ENCODE data around the gene MUC20.
"Not testable (repeated sequence)": the region's sequence is repeated elsewhere in the genome, so short reads cannot be mapped to it uniquely, and the experiment has no call there.

MUC20 gene

DNA sequence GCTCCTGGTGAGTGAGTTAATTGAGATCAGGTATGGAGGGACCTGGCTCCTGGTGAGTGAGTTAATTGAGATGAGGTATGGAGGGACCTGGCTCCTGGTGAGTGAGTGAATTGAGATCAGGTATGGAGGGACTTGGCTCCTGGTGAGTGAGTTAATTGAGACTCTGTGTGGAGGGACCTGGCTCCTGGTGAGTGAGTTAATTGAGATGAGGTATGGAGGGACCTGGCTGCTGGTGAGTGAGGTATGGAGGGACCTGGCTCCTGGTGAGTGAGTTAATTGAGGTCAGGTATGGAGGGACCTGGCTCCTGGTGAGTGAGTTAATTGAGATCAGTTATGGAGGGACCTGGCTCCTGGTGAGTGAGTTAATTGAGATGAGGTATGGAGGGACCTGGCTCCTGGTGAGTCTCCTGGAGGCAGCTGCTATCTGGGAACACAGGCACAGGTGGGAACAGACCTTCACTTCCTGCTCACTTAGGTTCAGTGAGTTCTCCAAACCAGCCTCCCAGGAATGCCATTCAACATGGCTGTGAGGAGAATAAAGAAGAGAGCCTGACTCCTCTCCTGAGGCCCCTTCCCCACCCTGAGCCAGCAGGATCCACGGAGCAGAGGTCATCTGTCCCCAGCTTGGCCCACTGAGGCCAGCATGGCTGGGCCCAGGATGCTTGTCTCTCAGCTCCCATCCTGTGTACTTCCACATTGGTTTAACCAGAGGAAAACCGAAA is 9.5 kb upstream of the MUC20 start:
- not testable (repeated sequence) for DNase-seq

DNA sequence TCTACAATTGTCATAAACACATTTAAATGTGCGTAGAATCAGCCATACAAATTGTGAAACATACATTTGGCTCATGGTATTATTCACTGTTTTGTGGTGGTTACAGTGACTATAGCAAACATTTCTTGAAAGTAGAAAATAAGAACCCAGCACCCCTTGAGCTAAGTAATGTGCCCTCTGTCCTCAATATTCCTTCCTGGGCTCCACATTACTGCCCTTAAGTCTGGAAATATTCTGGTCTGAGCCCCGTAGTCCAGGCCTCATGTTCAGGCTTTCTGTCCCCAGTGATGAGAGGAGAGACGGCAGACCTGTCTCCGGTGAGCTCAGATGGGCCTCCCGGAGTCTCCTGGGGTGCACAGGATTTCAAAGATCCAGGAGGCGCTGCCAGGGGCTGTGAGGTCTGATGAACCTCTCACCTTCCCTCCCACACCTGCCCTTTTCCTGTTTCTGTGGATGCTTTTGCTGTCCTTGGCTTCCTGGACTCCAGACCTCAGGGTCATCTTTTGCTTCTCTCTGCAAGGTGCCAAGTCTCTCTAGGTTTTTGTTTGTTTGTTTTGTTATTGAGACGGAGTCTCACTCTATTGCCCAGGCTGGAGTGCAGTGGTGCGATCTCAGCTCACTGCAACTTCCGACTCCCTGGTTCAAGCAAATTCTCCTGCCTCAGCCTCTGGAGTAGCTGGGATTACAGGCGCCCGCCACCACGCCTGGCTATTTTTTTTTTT is 8.8 kb upstream of the MUC20 start:
- no peak for DNase-seq

DNA sequence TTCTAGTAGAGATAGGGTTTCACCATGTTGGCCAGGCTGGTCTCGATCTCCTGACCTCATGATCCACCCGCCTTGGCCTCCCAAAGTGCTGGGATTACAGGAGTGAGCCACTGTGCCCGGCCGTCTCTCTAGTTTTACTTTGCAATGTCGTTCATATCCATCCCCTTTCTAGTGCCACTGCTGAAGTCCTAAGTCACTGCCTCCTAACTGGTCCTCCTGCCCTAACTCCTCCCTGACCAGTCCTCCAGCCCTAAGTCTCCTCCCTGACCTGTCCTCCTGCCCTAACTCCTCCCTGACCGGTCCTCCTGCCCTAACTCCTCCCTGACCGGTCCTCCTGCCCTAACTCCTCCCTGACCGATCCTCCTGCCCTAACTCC is 8.3 kb upstream of the MUC20 start:
- DNase-seq, result not testable (repeated sequence)

DNA sequence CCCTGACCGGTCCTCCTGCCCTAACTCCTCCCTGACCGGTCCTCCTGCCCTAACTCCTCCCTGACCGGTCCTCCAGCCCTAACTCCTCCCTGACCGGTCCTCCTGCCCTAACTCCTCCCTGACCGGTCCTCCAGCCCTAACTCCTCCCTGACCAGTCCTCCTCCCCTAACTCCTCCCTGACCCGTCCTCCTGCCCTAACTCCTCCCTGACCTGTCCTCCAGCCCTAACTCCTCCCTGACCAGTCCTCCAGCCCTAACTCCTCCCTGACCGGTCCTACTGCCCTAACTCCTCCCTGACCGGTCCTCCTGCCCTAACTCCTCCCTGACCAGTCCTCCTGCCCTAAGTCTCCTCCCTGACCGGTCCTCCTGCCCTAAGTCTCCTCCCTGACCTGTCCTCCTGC is 7.6 kb upstream of the MUC20 start:
- DNase-seq, result not testable (repeated sequence)

DNA sequence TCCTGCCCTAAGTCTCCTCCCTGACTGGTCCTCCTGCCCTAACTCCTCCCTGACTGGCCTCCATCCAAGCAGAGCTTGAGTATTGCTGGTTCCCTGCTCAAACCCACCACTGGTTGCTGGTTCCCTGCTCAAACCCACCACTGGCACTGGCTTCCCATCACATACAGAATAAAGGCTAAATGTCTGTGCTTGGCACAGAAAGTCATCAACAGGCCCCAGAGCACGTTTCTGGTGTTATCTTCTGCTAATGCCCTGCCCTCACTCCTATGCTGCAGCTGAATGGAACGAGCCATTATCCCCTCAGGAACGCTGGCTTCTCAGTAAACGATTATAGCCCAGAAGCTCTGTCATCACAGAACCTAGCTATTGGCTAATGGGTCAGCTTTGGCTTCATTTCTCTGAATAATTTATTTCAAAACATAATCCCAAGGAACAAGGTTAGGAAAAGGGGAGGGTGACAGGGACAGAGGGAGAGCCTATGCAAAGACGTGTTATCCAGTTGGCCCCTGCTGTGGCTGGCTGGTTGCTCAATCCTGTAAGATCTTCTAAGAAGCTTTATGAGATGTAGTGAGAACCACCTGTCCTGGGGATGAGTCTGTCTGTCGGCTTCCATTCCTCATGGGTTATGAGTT is 6.3 kb upstream of the MUC20 start:
- DNase-seq, result no peak

DNA sequence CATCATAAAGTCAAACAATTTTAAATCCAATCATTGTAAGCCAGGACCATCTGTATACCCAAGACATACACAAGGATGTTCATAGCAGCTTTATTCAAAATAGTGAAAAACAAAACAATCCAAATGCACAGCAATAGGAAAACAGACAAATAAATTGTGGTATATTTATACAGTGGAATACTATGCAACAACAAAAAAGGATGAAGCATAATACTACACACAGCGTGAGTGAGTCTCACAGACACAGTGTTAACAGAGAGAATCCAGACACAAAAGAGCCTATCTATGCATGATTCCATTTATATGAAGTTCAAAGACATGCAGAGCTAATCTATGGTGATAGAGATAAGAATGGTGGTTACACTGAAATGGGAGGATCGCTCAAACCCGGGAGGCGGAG is 5.6 kb upstream of the MUC20 start:
- no peak for DNase-seq

DNA sequence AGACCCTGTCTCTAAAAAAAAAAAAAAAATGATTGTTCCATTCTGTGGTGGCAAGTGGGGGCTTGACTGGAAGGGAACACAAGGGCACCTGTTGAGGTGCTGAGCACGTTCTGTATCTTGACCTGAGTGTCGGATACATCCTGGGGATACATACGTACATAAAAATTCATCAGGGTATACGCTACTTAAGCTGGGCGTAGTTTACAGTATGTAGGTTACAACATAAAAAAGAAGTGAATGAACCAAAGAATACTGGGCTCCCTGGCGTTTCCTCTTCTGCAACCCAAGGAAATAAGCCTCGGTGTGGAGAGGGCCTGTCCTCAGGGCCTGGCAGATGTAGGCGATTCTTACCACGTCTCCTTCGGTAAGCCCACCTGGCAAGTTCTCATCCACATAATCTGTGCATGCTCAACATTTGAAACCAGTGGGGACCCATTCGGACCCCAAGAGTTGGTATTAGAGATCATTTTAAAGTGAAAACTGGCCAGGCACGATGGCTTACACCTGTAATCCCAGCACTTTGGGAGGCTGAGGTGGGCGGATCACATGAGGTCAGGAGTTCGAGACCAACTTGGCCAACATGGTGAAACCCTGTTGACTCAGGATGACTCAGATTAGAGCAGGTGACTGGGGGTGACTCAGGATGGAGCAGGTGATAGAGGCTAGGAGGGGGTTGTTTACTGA is 5.1 kb upstream of the MUC20 start:
- DNase-seq, result peak; percentile 70

DNA sequence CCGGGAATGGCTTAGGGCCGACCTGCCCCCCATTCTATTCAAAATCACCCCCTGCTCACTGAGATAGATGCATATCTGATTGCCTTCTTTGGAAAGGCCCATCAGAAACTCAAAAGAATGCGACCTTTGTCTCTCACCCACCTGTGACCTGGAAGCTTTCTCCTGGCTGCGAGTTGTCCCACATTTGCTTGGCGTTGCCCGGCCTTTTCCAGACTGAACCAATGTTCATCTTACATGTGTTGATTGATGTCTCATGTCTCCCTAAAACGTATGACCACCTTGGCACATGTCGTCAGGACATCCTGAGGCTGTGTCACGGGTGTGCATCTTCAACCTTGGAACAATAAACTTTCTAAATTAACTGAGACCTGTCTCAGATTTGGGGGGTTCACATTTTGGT is 3.4 kb upstream of the MUC20 start:
- DNase-seq, result no peak

DNA sequence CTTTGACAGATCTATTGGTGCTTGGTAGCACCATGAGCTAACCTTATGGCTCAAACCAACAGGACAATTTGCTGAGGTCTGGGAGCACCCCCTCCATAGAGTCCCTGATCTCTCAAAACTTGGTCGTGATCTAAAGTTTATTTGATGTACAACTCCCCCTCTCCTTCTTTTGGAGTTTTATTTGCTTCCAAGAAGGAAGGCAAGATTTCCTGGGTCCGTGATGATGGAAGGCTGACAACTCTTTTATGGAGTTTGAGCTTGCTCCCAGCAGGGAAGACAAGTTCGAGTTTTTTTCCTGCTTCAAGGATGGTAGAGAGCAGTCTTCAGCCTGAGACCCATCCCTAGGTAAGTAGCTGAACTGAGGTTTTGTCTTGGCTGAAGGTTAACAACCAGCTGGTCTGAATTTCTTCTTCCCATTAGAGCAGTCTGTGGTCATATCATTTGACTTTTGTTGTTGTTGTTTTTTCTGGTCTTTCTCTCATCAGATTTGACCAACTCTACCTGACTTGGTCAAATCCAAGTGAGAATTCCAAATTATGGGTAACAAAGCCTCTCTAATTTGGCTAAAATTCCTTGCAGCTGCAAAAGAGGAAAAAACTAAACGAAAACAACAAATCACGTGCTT is 2.8 kb upstream of the MUC20 start:
- no peak for DNase-seq

DNA sequence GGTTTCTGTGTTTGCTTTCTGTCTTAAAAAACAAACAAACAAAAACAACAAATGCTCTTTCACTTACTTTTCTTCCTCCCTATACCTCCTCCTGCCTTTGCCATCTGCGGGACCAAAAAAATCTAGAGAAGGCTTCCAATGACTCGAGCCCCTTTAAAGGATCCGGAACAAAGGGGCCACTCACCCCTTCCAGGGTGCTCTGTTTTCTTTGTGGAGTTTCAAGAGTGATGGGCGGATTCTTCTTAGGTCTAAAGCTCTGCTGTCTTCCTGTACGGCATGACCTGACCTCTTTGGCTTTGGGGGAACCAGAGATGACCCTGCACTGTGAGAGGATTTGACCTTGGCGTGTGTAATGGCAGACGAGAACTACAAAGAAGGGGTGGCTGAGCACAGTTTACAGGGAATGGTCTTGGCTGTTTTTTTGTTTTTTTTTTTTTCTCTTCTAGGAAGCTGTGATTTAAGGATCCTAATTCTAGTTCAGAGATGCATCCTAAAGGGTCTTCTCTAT is 2.2 kb upstream of the MUC20 start:
- DNase-seq, result no peak

DNA sequence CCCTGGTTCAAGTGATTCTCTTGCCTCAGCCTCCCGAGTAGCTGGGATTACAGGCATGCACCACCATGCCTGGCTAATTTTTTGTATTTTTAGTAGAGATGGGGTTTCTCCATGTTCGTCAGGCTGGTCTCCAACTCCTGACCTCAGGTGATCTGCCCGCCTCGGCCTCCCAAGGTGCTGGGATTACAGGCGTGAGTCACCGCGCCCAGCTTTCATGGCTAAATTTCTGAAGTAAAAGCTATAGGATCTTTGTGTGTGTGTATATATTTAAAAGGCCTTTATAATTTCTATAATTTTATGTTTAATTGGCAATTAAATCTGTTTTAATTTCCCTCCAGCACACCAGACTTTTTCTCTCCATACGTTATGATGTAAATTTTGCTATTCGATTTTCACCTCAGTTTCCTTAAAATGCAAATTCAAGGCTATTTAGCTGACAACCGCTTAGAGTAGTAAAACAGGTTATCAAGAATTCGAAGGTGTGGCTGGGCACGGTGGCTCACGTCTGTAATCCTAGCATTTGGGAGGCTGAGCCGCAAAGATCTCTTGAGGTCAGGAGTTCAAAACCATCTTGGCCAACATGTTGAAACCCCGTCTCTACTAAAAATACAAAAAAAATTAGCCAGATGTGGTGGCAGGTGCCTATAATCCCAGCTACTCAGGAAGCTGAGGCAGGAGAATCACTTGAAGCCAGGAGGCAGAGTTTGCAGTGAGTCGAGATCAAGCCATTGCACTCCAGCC is 1.1 kb upstream of the MUC20 start:
- DNase-seq, result not testable (repeated sequence)

DNA sequence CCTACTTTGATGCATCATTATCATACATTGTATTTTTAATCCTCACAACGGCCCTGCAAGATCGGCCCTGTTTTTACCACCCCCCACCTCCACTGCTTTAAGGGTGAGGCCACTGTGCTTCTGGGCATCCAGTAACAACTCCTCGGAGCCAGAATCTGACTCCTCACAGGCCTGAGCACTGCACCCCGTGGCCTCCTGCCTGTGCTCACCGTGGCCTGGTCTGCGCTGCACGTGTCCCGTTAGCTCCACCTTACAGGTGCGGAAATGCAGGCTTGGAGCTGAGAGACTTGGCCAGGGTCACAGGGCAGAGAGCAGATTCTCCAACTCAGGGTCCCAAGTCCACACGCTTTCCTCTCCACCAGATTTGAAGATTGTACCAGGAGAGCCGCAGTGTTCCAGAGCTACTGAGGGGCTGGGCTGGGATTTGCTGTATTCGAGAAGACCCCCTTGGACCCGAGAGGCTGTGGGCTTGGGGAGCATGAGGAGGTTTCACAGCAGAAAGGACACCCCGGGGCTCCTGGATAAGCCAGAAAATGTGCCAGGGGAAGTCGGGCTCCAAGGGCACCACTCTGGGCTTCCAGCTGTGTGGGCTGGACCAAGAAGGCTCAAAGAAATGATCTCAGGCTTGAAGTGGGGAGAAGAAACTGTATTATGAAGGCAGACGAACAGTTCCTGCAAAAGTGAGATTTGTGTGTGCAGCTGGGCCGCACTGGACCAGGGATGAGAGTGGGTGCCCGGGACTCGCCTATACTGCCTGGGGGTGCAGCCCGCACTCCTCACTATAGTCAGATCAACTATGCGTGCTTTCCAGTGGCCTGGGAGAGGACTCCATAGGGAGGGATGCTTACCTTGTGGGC is 1.6 kb downstream of the MUC20 start:
- DNase-seq, result not testable (repeated sequence)

DNA sequence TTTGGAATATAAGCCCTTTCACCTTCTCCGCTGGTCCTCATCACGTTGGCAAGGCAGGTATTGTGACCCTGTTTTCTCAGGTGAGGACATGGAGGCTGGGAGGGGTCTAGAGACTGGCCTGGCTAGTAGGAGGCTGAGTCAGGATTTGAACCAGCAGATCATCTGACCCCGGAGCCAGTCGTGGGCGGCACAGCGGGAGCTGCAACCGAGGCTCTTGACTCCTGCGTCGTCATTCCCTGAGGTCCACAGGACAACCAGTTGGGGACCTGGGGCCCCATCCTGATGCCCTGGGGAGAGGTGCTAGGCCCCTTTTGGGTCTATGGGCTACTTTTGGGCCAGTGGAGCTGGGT is 2.2 kb downstream of the MUC20 start:
- not testable (repeated sequence) for DNase-seq

DNA sequence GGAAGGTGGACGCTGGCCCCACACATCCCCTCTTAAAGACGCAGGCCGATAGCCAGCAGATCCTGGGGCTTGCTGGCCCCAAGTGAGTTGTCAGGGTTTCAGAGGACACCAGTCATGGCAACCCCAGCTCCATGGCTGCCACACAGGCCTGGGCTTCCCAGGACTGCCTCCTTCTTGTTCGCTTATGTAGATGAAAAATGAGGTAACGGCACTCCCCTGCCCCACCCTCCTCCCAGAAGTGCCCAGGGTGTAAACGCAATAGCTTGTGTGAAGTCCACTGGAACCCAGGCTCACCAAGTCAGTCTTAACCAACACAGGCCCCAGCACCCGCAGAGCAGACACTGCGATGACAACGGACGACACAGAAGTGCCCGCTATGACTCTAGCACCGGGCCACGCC is 3.6 kb downstream of the MUC20 start:
- not testable (repeated sequence) for DNase-seq

DNA sequence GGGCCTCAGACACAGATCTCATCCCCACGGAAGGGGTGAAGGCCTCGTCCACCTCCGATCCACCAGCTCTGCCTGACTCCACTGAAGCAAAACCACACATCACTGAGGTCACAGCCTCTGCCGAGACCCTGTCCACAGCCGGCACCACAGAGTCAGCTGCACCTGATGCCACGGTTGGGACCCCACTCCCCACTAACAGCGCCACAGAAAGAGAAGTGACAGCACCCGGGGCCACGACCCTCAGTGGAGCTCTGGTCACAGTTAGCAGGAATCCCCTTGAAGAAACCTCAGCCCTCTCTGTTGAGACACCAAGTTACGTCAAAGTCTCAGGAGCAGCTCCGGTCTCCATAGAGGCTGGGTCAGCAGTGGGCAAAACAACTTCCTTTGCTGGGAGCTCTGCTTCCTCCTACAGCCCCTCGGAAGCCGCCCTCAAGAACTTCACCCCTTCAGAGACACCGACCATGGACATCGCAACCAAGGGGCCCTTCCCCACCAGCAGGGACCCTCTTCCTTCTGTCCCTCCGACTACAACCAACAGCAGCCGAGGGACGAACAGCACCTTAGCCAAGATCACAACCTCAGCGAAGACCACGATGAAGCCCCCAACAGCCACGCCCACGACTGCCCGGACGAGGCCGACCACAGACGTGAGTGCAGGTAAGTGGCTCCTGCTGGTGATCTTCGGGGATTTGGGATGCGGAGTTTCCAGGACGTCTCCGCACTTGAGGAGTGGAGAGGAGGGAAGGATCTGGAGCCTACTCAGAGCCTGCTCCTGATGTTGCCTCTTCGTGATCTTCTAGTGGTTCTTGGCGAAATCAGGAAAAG is 5.3 kb downstream of the MUC20 start:
- DNase-seq, result not testable (repeated sequence)

DNA sequence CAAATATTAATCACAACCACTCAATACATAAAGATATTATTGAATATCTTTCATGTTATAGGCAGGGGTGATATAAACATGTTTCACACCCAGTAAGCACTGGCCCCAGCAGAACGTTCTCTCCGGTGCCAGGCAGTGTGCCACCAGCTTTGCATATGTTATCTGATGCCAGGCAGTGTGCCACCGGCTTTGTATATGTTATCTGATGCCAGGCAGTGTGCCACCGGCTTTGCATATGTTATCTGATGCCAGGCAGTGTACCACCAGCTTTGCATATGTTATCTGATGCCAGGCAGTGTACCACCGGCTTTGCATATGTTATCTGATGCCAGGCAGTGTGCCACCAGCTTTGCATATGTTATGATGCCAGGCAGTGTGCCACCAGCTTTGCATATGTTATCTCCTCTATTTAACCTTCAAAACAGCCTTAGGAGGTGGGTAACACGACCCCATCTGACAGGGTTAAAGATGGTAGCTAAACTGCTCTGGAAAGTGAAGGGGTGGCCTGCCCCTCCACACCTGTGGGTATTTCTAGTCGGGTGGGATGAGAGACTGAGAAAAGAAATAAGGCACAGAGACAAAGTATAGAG is 6.9 kb downstream of the MUC20 start:
- DNase-seq, result no peak

DNA sequence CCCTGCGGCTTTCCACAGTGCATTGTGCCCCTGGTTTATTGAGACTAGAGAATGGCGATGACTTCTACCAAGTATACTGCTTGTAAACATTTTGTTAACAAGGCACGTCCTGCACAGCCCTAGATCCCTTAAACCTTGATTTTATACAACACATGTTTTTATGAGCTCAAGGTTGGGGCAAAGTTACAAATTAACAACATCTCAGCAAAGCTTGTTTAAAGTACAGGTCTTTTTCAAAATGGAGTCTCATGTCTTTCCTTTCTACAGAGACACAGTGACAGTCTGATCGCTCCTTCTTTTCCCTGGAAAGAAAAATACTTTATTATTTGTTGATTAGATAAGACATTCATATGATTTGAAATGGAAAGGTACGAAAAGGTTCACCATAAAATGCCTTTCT is 8.0 kb downstream of the MUC20 start:
- DNase-seq, result not testable (repeated sequence)

DNA sequence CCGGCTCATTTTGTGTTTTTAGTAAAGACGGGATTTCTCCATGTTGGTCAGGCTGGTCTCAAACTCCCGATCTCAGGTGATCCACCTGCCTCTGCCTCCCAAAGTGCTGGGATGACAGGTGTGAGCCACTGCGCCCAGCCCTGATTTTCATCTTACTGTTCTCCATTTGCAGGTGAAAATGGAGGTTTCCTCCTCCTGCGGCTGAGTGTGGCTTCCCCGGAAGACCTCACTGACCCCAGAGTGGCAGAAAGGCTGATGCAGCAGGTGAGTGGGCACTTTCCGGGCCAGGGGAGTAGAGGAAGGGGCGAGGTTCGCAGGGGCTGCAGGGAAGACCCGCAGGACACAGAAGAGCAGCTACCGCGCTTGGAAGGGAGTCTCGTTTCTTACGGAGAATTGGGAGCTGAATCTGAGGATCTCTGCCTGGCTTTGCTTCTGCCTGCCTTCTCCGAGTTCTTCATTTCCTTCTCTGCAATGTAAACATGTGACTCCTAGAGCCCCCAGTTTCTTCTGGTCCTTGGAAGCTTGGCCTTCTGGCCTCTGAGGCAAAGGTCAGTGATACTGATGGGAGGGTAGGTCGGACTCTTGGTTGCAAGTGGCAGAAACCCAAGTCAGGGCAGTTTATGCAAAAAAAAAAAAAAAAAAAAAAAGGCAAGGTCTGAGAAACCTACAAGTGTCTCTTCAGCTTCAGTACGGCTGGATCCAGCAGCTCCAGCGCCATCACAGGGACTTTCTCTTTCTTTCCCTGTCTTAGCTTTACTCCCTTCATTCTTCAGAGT is 8.9 kb downstream of the MUC20 start:
- DNase-seq, result no peak

DNA sequence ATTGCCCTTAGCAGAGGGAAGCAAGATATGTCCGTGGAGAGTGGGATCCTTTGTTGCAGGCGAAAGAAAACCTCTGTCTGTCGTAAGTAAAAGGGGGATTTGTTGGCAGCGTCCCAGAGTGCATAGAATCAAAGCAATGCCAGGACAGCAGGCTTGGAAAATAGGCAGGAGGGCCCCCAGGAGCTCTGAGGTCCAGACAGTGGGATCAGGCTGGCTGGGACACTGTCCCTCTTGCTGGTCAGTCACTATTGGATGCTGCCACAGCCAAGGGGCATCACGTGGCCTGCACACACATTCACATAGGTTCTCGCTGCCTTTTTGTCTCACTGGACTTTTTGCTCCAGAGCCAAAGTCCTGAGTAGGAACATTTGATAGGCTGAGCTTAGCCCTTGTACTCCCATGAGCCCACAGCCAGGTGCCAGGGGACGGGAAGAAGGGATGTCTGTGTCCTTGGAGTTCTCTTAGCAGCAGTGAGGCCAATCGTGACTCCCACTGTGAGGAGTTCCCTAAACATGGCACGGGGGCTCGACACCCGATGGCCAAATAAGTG is 10.7 kb downstream of the MUC20 start:
- no peak for DNase-seq
